ELF-1 (cell line): ENCODE measurements around the gene GPD1.
A peak's percentile ranks its signal among the peaks of the same experiment; 100 is the strongest.

ENCODE experiments used
- DNase-seq: peaks from one replicate; pipeline ENCODE4 v3.0.0-alpha.2; 2016; ENCODE audit warnings: low read depth, low spot score

The GPD1 gene

GRCh38 chr12:50103767-50104321 lies at the start of gene GPD1:
Gene GPD1 (plus strand): TSS chr12:50104008. CDS start chr12:50104051, 43 bp downstream.
- DNase-seq: peak; percentile 60

- peak; percentile 87 for DNase-seq
Measured at GRCh38 chr12:50055831-50056638, 47.8 kb upstream of the GPD1 start.

GRCh38 chr12:50056639-50056976 lies 47.2 kb upstream of the GPD1 start:
- DNase-seq: no peak

- peak; percentile 57 for DNase-seq
Measured at GRCh38 chr12:50057000-50057841, 46.6 kb upstream of the GPD1 start, which contains the start of gene ASIC1. Gene ASIC1 (plus strand): TSS chr12:50057596. CDS start chr12:50058767, 1,171 bp downstream.

- no peak for DNase-seq
Measured at GRCh38 chr12:50057896-50058670, 45.7 kb upstream of the GPD1 start.

DNA sequence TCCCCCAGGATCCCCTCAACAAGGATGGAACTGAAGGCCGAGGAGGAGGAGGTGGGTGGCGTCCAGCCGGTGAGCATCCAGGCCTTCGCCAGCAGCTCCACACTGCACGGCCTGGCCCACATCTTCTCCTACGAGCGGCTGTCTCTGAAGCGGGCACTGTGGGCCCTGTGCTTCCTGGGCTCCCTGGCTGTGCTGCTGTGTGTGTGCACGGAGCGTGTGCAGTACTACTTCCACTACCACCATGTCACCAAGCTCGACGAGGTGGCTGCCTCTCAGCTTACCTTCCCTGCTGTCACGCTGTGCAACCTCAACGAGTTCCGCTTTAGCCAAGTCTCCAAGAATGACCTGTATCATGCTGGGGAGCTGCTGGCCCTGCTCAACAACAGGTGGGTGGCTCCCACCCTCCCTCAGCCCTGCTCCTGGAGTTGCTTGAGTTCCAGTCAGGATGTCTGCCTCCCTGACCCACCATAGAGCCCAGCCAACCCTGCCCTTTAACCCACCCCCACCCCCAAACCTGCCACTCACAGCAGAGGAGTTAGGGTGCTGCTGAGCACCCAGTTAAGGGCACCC lies 45.0 kb upstream of the GPD1 start:
- no peak for DNase-seq

GRCh38 chr12:50059440-50060119 lies 44.2 kb upstream of the GPD1 start:
- DNase-seq: no peak

DNA sequence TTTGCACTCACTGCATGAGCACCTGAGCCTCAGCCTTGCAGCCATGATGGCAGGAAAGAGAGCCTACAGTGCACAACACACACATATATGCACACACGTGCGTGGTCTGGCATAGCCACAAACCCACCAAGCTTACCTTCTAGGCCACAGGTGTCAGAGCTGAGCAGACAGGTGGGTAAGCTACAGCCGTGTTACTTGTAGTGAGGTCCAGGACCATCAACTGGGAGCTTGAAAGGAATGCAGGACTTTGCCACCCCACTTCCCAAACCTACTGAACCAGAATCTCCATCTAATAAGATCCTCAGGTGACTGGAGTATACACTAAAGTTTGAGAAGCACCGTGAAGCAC lies 43.7 kb upstream of the GPD1 start:
- DNase-seq: no peak

DNA sequence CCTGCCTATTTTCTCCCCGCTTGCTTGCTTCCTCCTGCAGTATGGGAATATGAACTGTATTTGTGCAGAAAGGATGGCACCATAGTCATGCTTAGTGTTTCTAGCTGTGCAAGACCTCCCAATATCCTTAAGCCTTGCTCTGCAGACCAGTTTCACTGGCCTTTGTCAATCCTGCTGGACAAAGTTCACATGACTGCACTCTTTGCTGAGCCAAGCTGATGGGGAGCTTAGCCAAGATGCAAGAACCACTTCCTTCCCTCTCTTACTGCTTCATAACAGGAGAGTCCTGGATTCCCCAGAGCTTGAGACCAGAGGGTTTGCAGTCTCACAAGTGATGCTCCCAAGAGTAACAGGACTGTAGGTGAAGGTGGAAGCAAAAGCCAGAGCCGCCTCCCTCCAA lies 42.6 kb upstream of the GPD1 start:
- no peak for DNase-seq

DNA sequence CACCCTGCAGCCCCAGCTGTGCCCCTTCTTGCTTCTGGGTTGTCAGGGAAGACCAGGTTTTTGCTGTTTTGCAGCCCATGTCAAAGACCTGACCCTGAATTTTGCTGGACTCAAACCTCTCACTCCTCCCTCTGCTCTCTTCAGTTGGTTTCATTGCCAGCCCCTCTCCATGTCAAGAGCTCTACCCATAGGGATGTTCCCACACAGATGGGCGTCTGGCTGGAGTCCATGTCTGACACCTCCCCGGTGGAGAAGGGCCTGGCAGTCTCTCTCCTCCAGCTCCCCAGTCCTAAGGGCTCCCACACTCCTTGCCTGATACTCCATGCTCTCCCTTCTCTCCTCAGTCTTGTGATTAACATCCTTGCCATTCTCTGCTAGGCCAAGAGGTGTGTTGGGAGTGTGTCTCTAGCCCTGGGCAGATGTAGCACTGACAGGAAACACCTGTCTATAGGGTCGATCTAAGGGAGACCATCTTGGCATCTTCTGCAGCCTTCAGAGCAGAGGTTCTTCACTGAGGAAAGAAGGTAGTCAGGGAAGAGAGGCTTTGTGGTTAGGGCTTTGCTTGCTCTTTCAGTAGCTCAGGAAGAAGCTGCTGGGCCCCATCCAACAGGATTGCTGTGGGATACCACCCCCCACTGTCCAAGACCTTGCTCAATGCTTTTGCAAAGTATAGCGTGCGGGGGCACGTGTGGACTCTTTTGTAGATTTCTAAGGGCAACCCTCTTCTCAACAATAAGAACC lies 41.7 kb upstream of the GPD1 start:
- no peak for DNase-seq

- DNase-seq: no peak
Measured at GRCh38 chr12:50062728-50063460, 40.9 kb upstream of the GPD1 start.

DNA sequence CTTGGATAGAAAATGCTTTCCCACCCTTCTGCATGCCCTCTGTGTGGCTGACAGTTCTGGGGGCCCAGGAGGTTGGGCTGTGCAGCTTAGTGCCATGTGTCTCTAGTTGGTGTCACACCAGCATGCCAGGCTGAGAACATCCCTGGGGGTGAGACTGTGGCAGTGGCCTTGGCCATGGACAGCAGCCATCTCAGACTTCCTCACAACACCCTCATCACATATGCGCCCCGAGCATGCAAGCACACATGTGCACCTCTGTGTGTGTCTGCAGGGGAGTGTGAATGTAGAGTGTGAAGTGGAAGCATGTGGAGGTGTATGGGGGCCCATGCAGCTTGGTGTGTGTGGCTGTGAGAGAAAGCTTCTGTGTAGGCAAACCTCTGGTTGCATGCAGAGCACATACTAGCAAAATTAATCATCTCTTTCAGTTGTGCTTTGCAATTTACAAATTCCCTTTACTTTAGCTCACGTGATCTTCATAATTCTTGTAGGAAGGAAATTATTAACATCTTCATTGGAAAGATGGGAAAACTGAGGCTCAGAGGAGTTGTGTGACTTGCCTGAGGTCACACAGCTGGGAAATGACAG lies 38.0 kb upstream of the GPD1 start:
- no peak for DNase-seq

DNA sequence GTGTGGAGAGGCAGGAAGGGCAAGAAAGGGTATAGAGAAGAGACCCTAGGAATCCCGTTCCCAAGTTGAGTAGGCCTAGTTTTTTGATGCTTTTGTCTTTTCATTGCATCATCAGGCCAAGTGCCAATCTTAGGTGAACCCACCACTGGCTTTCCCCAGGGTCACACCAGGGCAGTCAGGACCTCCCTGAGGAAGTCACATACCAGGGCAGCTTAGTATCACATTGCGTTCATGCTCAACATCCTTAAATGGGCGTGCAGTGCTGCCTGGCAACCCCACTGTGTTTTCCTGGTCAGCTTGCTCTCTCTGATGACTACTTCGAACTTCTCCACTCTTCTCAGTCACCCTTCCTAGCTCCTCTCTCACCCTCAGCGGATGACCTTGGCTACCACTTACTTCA lies 37.4 kb upstream of the GPD1 start:
- DNase-seq: peak; percentile 68

DNA sequence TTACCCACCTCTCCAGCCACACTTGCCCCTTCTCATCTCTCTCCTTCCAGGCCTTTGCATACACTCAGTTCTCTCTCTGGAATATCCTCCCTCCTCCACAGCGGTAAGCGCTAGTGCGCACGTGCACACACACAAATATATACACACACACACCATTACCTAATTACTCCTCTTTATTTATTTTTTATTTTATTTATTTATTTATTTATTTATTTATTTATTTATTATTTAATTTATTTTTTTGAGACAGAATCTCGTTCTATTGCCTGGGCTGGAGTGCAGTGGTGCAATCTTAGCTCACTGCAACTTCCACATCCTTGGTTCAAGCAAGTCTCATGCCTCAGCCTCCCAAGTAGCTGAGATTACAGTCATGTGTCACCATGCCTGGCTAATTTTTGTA lies 34.7 kb upstream of the GPD1 start:
- no peak for DNase-seq

GRCh38 chr12:50069539-50069938 lies 34.3 kb upstream of the GPD1 start:
- DNase-seq: no peak

GRCh38 chr12:50070314-50071060 lies 33.3 kb upstream of the GPD1 start:
- peak; percentile 89 for DNase-seq

- no peak for DNase-seq
Measured at GRCh38 chr12:50072198-50072907, 31.5 kb upstream of the GPD1 start.

DNA sequence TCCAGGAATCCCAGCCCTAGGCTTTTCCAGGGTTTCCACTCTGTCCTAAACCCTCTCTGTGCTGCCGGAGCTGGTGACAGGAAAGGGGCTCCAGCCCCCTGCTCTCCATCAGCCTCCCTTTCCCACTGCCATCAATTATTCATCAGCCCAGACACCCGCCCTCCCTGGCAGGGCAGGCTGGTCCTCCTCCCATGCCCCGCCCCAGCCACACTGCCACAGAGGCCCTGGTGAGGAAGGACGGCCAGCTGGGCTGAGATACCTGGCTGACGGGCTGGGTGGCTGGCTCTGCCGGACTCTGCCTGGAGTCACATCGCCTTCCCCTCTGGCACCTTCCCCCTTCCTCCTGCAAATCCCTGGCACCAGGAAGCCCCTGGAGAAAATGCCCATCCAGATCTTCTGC lies 30.6 kb upstream of the GPD1 start:
- no peak for DNase-seq
